Mesothelial cell of epicardium (in vitro differentiated cells): Measurements from ENCODE around the gene KCNK5. TPM values are rescaled to one million over a fixed set of nuclear protein-coding genes. Genes with fewer than 3 reads are reported as not detected.

Source experiments
- DNase-seq, 2 experiments: peaks; one replicate each; pipeline ENCODE4 v3.0.0; 2021; ENCODE audit warnings: low spot score in 2 of 2; ENCODE audit not compliant: unreplicated experiment in 2 of 2
- H3K27ac Mint-ChIP-seq: 2 replicates; pipeline ENCODE4 v1.8.0; 2021; ENCODE audit warnings: mixed read lengths
- H3K27me3 Mint-ChIP-seq: 2 replicates; pipeline ENCODE4 v1.8.0; 2021; ENCODE audit warnings: low read depth, mixed read lengths
- H3K36me3 Mint-ChIP-seq: 2 replicates; pipeline ENCODE4 v1.8.0; 2021; ENCODE audit warnings: mixed read lengths
- H3K4me1 Mint-ChIP-seq: 2 replicates; pipeline ENCODE4 v1.8.0; 2021; ENCODE audit warnings: mixed read lengths
- H3K4me3 Mint-ChIP-seq: 2 replicates; pipeline ENCODE4 v1.8.0; 2021; ENCODE audit warnings: mild to moderate bottlenecking, moderate library complexity, mixed read lengths
- H3K9me3 Mint-ChIP-seq: 2 replicates; pipeline ENCODE4 v1.8.0; 2021; ENCODE audit warnings: mixed read lengths
- total RNA-seq: library from RNA; stranded (reverse); gene quantifications from 3 replicates; pipeline ENCODE4 v1.2.1, GENCODE V29; 2021
- TF ChIP-seq, protein P1 (sequence below): fragments of 200-600 bp; sonication (generic); IDR thresholded peaks from one replicate; pipeline ENCODE4 v1.5.0; 2021; ENCODE audit warnings: antibody characterized with exemption; ENCODE audit not compliant: unreplicated experiment

The KCNK5 gene
- total RNA-seq, 1 donor from 2014 or later, result 2.5 TPM

DNA sequence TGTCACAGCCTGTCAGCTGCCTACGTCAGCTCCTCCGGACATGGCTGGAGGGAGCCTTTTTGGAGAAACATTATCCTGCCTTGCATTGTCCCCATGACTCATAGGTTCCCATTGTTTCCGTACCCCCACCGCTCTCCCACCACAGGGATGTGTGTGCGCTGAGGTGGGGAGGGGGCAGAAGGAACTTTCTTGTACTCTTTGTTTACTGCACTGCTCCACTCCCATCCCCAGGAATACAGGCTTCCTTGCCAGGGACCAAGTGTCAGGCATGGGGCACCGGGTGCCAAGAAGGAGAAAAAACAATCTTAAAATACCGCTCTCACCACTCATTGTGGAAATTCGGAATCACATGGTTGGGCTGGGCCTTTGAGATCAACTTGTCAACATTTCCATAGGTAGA, 51.0 kb downstream of the KCNK5 start:
- H3K27ac Mint-ChIP-seq, result no peak overlapping the region
- TF ChIP-seq, protein P1, sequence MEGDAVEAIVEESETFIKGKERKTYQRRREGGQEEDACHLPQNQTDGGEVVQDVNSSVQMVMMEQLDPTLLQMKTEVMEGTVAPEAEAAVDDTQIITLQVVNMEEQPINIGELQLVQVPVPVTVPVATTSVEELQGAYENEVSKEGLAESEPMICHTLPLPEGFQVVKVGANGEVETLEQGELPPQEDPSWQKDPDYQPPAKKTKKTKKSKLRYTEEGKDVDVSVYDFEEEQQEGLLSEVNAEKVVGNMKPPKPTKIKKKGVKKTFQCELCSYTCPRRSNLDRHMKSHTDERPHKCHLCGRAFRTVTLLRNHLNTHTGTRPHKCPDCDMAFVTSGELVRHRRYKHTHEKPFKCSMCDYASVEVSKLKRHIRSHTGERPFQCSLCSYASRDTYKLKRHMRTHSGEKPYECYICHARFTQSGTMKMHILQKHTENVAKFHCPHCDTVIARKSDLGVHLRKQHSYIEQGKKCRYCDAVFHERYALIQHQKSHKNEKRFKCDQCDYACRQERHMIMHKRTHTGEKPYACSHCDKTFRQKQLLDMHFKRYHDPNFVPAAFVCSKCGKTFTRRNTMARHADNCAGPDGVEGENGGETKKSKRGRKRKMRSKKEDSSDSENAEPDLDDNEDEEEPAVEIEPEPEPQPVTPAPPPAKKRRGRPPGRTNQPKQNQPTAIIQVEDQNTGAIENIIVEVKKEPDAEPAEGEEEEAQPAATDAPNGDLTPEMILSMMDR, result no peak
- no peaks in the 10 kb centered on the region for H3K27me3 Mint-ChIP-seq
- no peak for DNase-seq
- H3K9me3 Mint-ChIP-seq, result peaks cover 21% of the 10 kb centered on the region
- H3K36me3 Mint-ChIP-seq, result peaks cover 3% of the 10 kb centered on the region
- H3K4me3 Mint-ChIP-seq, result no peak overlapping the region
- no peaks in the 10 kb centered on the region for H3K4me1 Mint-ChIP-seq

DNA sequence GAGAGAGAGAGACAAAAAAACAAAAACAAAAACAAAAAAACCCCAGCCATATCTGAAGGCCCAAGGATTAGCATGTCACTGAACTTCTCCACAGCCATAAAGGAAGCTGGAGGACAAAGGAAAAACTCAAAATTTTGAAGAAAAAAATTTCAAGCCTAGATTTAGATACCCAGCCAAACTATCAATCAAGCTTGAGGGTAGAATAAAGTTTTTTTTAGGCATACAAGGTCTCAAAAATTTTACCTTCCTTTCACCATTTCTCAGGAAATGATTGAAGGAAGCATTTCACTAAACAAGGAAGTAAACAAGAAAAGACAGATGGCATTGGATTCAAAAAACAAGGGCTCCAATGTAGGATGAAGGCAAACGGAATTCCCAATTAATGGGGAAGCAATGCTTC, 52.1 kb downstream of the KCNK5 start:
- no peak overlapping the region for H3K4me3 Mint-ChIP-seq
- no peak for DNase-seq

DNA sequence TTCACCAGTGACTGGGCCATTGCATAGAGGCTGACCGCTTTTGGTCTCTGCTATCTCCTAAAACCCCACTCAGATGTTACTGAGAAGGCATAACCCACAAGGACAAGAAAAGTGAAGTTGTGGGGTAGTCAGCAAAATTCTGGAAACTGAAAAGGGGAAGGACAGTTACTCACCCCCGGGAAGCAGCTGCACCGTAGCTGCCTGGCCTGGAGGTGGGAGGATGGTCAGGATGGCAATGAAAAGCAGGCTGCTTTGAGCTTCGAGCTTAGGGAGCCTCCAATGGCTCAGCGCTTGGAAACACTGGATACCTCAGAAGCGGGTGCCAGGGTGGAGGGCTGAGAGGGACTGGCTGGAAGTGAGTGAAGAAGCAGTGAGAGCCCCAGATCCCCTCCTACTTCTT, 56.0 kb downstream of the KCNK5 start:
- H3K27ac Mint-ChIP-seq, result no peak overlapping the region
- H3K36me3 Mint-ChIP-seq, result peaks cover 3% of the 10 kb centered on the region
- H3K4me1 Mint-ChIP-seq, result no peaks in the 10 kb centered on the region
- peaks cover 24% of the 10 kb centered on the region for H3K9me3 Mint-ChIP-seq
- TF ChIP-seq, protein P1, result no peak
- peaks cover 5% of the 10 kb centered on the region for H3K27me3 Mint-ChIP-seq
- DNase-seq, result no peak
- H3K4me3 Mint-ChIP-seq, result no peak overlapping the region

More for the DNA sequence above, 52.1 kb downstream of the KCNK5 start:
- TF ChIP-seq, protein P1, result no peak
- Mint-ChIP-seq H3K27me3 (no peaks in the 10 kb centered on the region), H3K36me3 (peaks cover 3% of the 10 kb centered on the region), H3K4me1 (no peaks in the 10 kb centered on the region), H3K27ac (no peak overlapping the region), H3K9me3 (peaks cover 21% of the 10 kb centered on the region)

DNA sequence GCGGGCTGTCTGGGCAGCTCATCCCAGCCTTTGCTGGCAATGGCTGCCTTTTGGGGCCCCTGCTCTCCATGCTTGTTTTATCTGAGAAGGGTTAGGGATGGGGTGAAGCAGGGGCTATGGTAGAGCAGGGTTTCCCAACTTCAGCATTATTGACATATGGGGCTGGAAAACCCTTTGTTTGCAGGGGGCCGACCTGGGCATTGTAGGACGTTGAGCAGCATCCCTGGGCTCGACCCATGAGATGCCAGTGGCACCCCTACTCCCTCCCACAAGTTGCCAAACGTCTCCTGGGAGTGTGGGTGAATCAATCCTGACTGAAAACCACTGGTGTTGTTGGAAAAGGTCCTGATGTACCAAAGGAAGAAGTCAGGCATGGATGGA, 56.9 kb downstream of the KCNK5 start:
- peaks cover 8% of the 10 kb centered on the region for H3K27me3 Mint-ChIP-seq
- H3K27ac Mint-ChIP-seq, result no peak overlapping the region
- H3K4me1 Mint-ChIP-seq, result no peaks in the 10 kb centered on the region
- peaks cover 3% of the 10 kb centered on the region for H3K36me3 Mint-ChIP-seq
- H3K4me3 Mint-ChIP-seq, result no peak overlapping the region
- peaks cover 19% of the 10 kb centered on the region for H3K9me3 Mint-ChIP-seq
- TF ChIP-seq, protein P1, result no peak
- DNase-seq, result no peak

DNA sequence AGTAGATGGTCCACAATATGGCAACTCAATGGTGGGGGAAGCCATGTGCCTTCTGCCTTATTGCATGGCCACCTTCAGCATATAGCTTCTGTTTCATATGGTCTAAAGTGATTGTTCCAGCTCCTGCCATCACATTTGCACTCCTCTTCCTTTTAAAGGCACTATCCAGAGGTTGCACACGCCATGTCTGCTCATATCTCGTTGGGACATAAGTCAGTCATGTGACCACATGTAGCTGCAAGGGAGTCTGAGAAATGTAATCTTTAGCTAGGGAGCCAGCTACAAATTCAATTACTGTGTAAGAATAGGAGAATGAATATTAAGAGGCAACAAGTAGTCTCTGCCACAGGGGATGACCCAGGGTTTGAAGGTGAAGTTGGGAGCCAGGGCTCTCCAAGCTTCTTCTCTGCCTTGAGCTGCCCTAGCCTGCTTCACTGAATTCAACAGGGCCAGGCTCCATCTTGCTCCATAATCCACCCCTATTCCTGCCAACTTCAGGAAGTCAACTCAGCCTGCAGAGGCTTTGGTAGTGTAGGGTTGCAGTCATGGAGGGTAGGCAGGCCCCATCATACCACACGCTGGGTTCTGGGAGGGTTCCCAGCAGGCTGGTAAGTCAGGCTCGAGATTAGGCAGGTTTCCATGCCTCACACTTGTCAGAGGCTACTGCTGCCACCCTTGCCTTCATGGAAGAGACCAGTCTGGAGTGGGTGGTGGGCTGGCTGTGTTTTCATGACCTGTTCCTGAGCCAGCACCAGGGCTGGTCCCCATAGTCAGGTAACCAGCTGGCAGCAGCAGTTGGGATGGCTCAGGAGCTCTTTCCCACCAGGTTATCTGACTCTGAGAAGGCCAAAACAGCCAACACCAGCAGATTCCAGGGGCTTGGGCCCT, 57.5 kb downstream of the KCNK5 start:
- peaks cover under 1% of the 10 kb centered on the region for H3K36me3 Mint-ChIP-seq
- H3K4me1 Mint-ChIP-seq, result no peaks in the 10 kb centered on the region
- TF ChIP-seq, protein P1, result no peak
- no peak overlapping the region for H3K27ac Mint-ChIP-seq
- no peak for DNase-seq
- peaks cover 12% of the 10 kb centered on the region for H3K9me3 Mint-ChIP-seq
- H3K4me3 Mint-ChIP-seq, result no peak overlapping the region
- peaks cover 13% of the 10 kb centered on the region for H3K27me3 Mint-ChIP-seq
